Heart left ventricle (tissue), 13 donors: ENCODE data around the gene MYO15A.

ENCODE experiments used
- CTCF ChIP-seq, 12 donors: fragments of 200-600 bp; sonication (generic) in 4 of 12; IDR thresholded peaks; one replicate each; pipeline versions ENCODE4 v1.5.0 to v1.8.0; 2018 to 2022; ENCODE audit warnings: antibody characterized with exemption in 12 of 12, mild to moderate bottlenecking in 5 of 12
- POLR2A ChIP-seq, 2 donors: fragments of 450-650 bp; IDR thresholded peaks; one replicate each; pipeline ENCODE4 v1.6.1; 2017; ENCODE audit warnings: antibody characterized with exemption in 2 of 2, mild to moderate bottlenecking in 2 of 2, moderate library complexity in 2 of 2
- donor health status: ischemic (EF 13 %, LVEDD 7.1; RV severe dilation, severe dysfunction).
- donor health status: DM: no; HTN: yes; CAD: no.
- donor health status: DM: no; HTN: no; CAD: no.
- donor health status: ischemic (EF 25% LVEDD 6.9; RV normal size, moderate dysfunction).
- donor health status: ischemic (EF 25% LVEDD 5.7; RV mildly dilated, moderate dysfunction).
- donor health status: ischemic (EF 35%, LVEDD 5.7; RV mildly dilated, moderate dysfunction).
- donor health status: nonischemic (EF 11% LVEDD 7.7; RV severe dilation, severe dysfunction).
- donor health status: DM: yes; HTN: yes; CAD: no.
- donor health status: PGD.
- donor health status: ischemic (EF 29% LVEDD 5.4; RV normal size, mild dysfunction).
- donor health status: nonischemic (EF 23%, LVEDD 6.1; RV moderate dilation, normal function).

- no peak for TF ChIP-seq CTCF (IDR thresholded peaks at IDR 0.05)
- no peak for TF ChIP-seq POLR2A (IDR thresholded peaks at IDR 0.05)
Measured at GRCh38 chr17:18071751-18072150, 36.8 kb upstream of the MYO15A start.
